ENCODE results near the gene OSBPL7.

- TF ChIP-seq CTCF (IDR thresholded peaks at IDR 0.05) (peak in 2 of 4 experiments; percentile 98 to 99), POLR2A (IDR thresholded peaks at IDR 0.05) (peak in 1 of 2 donors; percentile 19)
Observed at GRCh38 chr17:47840742-47841487, 19.3 kb upstream of the OSBPL7 start, which contains the start of gene SCRN2.

All from gastroesophageal sphincter (tissue), 3 donors.